HG02870 (cell line): ENCODE data around the gene HBEGF.

ENCODE experiments used
- ATAC-seq: cut with Tn5 transposase; IDR thresholded peaks from one replicate; pipeline ENCODE4 v1.9.1; 2021; ENCODE audit warnings: mild to moderate bottlenecking, moderate library complexity; ENCODE audit not compliant: unreplicated experiment

Gene HBEGF

DNA sequence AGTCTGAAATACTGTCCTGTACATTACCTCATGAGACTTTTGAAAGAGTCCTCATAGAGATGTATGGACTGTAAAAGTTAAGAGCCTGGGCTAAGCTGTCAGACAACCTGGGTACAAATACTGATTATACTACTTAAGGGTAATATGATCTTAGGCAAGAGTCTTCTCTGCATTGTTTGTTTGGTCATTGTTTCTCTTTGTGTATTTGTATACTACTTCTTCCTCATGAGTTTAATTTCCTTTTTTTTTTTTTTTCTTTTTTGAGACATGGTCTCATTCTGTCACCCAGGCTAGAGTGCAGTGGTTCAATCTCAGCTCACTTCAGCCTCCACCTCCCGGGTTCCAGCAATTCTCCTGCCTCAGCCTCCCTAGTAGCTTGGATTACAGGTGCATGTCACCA, 40.9 kb downstream of the HBEGF start:
- no peak for ATAC-seq

DNA sequence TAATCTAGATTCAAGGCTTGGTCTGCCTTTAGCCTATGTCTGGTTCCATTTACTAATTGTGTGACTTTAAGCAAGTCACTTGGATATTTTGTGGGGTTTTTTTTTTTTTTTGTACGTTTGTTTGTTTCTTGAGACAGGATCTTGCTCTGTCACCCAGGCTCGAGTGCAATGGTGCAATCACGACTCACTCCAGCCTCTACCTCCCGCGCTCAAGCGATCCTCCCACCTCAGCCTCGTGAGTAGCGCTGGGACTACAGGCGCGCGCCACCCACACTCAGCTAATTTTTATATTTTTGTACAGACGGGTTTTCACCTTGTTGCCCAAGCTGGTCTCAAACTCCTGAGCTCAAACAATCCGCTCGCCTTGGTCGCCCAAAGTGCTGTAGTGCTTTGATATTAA, 42.4 kb downstream of the HBEGF start:
- no peak for ATAC-seq

DNA sequence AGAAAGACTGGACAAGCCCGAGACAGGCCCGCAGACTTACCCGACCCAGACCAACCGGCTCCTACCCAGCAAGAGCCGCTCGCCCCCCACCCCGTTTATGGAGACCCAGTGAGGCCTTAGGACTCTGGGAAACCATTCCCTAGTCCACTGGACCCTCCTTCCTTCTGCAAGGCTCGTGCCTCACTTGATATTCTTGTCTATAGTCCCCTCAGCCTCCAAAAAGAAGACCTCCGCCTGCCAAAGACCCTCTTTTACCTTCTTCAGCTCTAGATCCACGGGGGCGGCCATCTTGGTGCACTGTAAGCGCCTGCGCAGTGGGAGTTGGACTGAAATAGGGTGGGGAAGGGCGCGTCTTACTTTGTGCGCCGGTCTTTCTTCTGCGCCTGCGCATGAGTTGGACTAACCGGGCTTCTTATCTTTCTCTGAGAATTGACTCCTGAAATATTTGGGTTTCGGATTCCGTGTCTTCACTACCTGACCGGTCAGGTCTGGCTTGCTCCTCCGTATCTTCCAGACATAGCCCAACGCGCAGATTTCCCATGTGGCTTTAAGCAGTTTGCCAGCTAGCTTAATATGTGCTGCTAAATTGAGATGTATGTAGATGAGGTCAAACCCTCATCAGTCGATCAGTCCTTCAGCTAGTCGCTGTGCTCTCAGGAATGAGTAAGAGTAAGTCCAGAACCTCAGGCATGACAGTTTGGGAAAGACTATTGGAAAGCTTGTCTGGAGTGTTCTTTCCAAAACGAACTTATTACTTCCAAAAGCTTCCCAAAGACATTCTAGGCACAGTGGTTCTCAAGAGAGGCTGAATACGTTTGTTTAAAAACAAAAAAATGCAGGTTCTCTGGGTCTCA, 43.4 kb downstream of the HBEGF start, which contains the start of gene PFDN1:
TSS of gene PFDN1 (minus strand) at position 316 of the 854 bp plus-strand sequence. CDS start at position 288, 28 bp downstream.
- ATAC-seq, result peak; percentile 96

DNA sequence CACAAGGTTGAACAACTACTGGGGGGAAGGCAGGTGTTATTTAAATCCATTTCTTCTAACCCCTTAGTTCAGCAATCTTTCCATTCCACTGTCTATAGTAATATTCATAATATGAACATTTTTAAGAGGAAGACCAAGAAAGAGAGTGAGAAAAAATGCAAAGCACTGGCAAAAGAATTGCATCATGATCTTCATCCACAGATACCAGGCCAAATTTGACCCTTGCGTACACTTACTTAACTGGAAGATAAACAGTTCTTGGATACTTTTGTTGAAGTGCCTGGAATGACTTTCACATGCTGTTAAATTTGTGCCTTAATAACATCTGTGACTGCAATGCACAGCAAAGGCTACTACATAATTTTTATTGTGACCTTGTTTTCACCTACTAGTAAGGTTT, 45.3 kb downstream of the HBEGF start:
- ATAC-seq, result no peak

DNA sequence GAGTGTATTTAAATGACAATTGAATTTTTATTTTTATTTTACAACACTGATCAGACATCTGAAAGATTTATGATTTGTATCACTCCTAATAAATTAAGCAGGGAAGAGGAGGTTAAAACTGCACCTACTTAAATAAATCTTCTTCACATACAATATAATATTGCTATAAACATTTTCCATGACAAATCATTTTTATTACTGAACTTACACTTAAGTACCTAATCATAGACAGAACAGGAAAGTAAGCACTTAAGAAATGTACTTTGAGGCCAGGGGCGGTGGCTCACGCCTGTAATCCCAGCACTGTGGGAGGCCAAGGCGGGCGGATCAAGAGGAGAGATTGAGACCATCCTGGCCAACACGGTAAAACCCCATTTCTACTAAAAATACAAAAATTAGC, 47.3 kb downstream of the HBEGF start:
- no peak for ATAC-seq

DNA sequence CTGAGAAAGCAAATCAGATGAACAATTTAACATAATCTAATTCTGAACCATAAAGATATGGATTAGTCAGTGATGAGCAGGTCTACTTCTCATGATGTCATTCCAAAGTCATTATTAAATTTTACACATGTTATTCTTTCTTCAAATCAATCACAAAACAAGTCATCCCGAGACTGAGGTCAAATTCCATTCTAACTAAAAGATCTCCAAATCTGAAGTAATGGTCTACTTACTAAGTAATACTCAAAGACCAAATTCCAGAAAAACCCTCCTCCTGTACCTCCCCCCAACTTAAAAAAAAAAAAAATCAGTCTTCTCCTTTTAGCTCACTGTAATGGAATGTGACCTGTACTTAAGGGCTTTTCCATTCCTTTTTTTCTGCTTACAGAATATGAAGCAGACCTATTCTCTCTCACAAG, 48.2 kb downstream of the HBEGF start:
- no peak for ATAC-seq

DNA sequence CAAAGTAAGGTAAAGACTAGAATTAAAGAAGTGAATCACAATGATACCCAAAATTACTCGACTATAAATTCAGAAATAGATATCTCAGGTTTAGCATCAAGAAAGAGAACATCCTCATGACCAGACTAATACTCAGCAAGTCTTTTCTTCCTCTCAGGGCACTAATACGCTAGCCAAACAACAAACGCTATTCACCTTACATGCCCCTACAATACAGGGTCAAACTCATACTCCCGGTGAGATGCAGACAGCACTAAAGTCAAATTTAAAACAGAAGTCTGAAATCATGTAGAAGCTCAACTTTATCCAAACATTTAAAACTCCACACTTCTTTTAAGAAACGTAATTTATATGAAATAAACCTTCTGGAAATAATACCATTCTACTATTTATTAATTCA, 49.1 kb downstream of the HBEGF start:
- no peak for ATAC-seq

DNA sequence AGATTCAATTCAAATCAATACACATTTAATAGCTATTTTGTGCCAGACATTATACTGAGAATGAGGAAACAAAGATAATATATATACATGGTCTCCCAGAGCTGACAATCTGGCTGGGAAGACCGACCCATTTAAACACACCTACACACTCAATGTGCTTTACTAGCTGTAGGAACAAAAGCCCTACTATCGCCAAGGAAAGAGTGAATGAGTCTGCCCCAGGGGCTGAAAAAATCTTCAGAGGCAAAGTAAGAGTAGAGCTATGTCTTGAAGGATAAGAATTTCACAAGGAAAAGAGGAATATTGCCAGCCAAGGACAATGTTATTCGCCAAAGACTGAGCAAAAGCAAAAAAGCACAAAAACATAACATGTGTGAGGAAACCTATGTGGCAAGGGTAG, 50.1 kb downstream of the HBEGF start:
- no peak for ATAC-seq

DNA sequence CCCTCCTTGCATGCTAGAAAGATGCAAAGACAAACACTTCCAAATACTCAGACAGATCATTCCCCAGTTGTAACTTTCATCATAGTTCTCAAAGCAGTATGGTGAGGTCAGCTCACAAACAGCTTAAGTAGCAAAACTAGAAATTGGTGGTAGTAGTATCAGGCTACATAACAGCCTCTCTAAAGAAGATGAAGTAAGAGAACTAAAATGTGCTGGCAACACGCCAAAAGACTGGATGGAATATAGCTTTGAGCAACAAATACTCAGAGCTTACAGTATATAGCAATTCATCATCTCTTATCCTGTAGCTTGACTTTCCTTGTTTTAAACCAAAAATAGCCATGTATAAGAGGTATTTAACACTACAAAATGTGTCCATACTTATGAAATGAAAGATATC, 51.0 kb downstream of the HBEGF start:
- no peak for ATAC-seq

DNA sequence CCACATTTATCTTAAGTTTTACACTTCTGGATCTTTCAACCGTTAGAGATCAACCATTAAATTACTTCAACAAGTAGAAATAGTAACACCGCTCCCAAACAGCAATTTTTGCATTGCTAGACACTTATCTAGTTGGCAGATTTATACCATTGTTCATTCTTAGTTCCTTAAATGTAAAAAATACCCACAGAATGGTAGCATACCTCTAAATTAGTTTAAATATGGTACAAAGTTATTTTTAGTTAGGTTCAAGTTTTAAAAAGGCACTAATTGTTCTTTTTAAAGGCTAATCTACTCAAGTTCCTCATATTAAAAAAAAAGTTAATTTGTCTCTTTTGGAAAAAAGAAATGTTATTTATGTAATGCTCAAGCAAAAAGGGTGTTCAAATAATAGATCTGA, 51.6 kb downstream of the HBEGF start:
- no peak for ATAC-seq

DNA sequence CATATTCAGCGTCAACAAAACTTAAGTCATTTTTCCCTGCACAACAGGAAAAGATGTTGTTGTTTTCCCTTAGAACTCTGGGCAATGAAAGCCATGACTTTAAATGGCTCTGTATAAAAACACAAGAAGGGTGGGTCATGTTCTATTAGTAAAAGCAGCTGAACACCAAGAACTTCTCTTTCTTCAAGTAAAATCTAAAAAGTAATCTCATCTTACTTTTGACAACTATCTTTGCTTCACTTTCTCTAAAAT, 52.6 kb downstream of the HBEGF start:
- ATAC-seq, result no peak

DNA sequence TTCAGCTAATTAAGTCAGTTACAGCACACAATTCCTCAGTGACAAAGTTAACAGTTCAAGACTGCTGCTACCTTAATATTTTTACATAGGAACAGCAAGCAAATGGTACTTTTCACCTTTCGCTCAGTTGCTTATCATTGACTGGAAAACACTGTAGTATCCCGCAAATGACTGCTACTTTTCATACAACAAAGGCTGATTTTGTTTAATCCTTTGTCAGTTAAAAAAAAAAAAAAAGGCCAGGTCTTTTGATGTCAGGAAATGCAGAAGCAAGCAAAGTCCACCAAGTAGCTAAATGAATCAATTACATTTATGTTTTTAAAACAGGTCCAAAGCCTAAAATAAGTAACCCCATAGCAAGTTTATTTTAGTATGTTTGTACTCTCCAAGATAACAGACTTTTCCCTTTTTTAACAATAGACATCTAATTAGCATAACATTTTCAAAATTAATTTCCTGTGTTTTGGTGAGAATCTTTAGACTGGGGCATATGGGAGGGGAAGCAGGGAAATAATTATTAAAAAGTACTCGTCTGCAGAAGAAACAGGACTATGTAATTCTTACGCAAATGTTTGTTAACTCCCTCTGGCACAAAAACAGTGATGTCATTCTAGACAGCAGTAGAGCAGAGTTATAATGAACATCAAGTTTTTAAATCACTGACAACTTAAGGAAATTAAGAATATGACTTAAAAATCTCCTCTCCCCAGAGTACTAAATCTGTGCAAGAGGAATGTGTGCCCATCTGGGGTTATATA, 53.1 kb downstream of the HBEGF start:
- no peak for ATAC-seq

DNA sequence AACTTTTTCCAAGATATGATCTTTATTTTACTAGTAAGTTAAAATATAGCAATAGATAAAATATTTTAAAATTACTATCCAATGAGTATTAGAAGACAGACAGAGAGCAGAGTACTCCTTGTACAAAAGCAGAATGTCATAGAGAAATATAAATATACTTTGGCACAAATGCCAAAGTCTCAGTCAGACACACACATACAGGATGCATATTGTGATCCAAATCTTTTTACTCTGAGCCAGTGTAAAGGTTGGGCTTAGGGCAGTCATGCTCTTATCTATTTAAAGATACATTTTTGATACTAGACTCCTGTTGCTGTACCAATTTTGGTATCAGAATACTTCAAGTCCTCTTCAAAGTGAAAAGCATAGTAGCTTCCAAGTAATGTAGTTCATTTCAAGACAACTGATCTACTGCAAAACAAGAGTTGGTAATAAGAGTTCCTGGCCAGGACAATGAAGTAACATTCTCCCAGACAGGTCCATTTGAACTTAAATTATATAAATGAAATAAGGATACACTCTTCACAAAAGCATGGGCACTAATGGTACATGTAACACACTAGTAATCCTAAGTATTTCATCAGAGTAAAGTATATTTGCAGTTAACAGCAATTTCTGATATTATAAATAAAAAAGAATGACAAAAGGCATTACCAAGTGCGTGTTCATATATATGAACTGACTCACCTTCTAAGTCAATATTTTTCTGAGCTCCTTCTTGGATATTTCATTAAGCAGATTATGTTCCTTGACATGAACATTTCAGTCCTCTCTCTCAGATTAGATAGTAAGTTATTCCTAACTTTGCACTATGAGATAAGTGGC, 54.0 kb downstream of the HBEGF start:
- ATAC-seq, result no peak

DNA sequence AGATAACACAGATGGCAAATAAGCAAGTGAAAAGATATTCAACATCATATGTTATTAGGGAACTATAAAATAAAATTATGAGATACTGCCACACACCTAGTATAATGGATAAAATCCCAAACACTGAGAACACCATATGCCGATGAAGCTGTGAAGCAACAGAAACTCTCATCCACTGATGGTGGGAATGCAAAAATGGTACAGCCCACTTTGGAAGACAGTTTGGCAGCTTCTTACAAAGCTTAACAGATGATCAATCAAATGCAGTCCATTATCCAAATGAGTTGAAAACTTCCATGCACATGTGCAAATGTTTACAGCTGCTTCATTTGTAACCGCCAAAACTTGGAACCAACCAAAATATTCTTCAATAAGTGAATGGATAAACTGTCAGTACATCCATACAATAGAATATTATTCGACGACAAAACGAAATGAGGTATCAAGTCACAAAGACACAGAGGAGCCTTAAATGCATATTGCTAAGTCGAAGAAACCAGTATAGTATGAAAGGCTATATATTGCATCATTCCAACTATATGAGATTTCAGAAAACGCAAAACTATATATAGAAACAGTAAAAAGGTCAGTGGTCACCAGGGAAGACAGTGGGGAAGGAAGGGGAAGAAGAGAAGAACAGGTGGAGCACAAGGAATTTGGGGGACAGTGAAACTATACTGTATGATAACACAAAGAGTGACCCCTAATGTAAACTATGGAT, 58.4 kb downstream of the HBEGF start:
- ATAC-seq, result no peak

DNA sequence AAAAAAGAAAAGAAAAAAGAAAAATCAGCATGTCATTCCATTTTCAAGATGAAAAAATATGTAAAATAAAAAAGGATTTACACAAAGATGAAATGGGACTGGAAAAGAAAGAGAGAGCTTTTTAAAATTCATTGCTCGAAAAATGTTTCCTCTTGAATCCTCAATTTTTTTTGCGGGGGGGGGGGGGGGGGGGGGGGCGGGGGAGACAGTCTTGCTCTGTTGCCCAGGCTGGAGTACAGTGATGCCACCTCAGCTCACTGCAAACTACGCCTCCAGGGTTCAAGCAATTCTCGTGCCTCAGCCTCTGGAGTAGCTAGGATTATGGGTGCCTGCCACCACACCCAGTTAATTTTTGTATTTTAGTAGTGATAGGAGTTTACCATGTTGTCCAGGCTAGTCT, 60.0 kb downstream of the HBEGF start:
- ATAC-seq, result no peak

DNA sequence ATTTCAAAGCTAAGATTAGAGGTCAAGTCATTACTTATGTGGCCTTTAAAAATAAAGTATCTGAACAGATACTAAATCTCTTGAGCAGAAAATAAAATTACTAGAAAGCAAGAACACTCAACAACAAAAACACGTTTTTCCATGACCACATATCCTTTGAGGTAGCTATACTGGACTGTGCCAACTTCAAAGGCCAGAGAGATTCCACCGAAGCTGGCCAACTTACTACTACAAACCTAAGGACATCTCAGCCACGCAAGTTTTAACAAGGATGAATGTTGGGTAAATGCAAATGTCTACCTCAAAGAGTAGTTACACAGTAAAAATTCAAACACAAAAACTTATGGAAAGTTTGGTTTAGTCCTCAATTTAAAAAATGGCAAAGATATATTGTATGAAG, 62.4 kb downstream of the HBEGF start:
- ATAC-seq, result no peak
